Endothelial cell of umbilical vein (primary cell): Measurements from ENCODE around the gene NEDD9. TPM values are rescaled to one million over a fixed set of nuclear protein-coding genes. Genes with fewer than 3 reads are reported as not detected.

Experiments used
- BruUV-seq: library from RNA; stranded (reverse); fragments of 400-500 nt; replicated peaks from 2 replicates; lab custom pipeline; 2021; lab: Mats Ljungman, UMichigan
- CTCF ChIA-PET: fragments of 300-600, 350-600 bp; sonication (Branson Sonifier 250); formaldehyde crosslinking; loops from one replicate; lab custom pipeline; 2021; ENCODE audit warnings: antibody characterized with exemption, inconsistent platforms; lab: Charles Lee
- POLR2A ChIA-PET: fragments of 300-600, 350-600 bp; sonication (Branson Sonifier 250); formaldehyde crosslinking; loops from one replicate; lab custom pipeline; 2021; ENCODE audit warnings: antibody characterized with exemption, inconsistent platforms; lab: Charles Lee
- DNase-seq: peaks from one replicate; pipeline ENCODE4 v3.0.0-alpha.2; 2011; ENCODE audit warnings: low read depth, low spot score
- FAIRE-seq: peaks from 2 replicates; lab custom pipeline; 2011; peaks lifted over from hg19 to GRCh38; lab: Jason Lieb, UNC
- H2AFZ ChIP-seq: 2 replicates; pipeline ENCODE4 v1.6.0; 2012; ENCODE audit warnings: low read depth, low read length, control low read depth, inconsistent platforms
- H3K27ac ChIP-seq: 2 replicates; pipeline ENCODE4 v1.5.1; 2011; ENCODE audit warnings: low read depth, mild to moderate bottlenecking, control low read depth, low read length, moderate library complexity; ENCODE audit not compliant: insufficient read depth
- H3K27me3 ChIP-seq, 2 experiments: 2 replicates each; pipeline versions ENCODE4 v1.6.0 to v1.6.1; 2011; ENCODE audit warnings: low read length in 2 of 2, mixed read lengths in 1 of 2; ENCODE audit not compliant: control insufficient read depth in 2 of 2, insufficient read depth in 2 of 2
- H3K36me3 ChIP-seq, 2 experiments: 2 replicates in 1 of 2; 3 replicates in 1 of 2; pipeline ENCODE4 v1.5.1; 2011; ENCODE audit warnings: low read length in 2 of 2, mild to moderate bottlenecking in 1 of 2, moderate library complexity in 1 of 2; ENCODE audit not compliant: control insufficient read depth in 2 of 2, insufficient read depth in 2 of 2; ENCODE audit errors: extremely low read depth in 1 of 2
- H3K4me1 ChIP-seq: 3 replicates; pipeline ENCODE4 v1.5.1; 2011; ENCODE audit warnings: mild to moderate bottlenecking, low read length; ENCODE audit not compliant: control insufficient read depth, insufficient read depth; ENCODE audit errors: extremely low read depth
- H3K4me2 ChIP-seq: 2 replicates; pipeline ENCODE4 v1.6.1; 2011; ENCODE audit warnings: low read length, control low read depth, mixed read lengths; ENCODE audit not compliant: insufficient read depth
- H3K4me3 ChIP-seq, 3 experiments: fragments of 200-600 bp in 1 of 3; sonication (generic), shearing (Covaris generic) in 1 of 3; replicated peaks in 1 of 3; 2 replicates each; pipeline ENCODE4 v1.5.1; 2011 to 2016; ENCODE audit warnings: control low read depth in 3 of 3, low read length in 3 of 3, mild to moderate bottlenecking in 2 of 3, inconsistent platforms in 1 of 3, low read depth in 1 of 3, moderate library complexity in 1 of 3; ENCODE audit not compliant: insufficient read depth in 1 of 3
- H3K79me2 ChIP-seq: 2 replicates; pipeline ENCODE4 v1.6.0; 2012; ENCODE audit warnings: low read length, inconsistent platforms; ENCODE audit not compliant: control insufficient read depth, insufficient read depth
- H3K9ac ChIP-seq: replicated peaks from 2 replicates; pipeline ENCODE3; 2011; ENCODE audit warnings: low read length, control low read depth; ENCODE audit not compliant: insufficient read depth; ENCODE audit errors: extremely low read depth
- H3K9me1 ChIP-seq: replicated peaks from 3 replicates; pipeline ENCODE4 v1.6.0; 2011; ENCODE audit warnings: mild to moderate bottlenecking, low read length; ENCODE audit not compliant: control insufficient read depth, insufficient read depth; ENCODE audit errors: extremely low read depth
- H3K9me3 ChIP-seq: replicated peaks from 2 replicates; pipeline ENCODE4 v1.5.1; 2012; ENCODE audit warnings: low read length, inconsistent platforms; ENCODE audit not compliant: control insufficient read depth, insufficient read depth
- H4K20me1 ChIP-seq: replicated peaks from 2 replicates; pipeline ENCODE3; 2011; ENCODE audit warnings: mild to moderate bottlenecking, low read length; ENCODE audit not compliant: control insufficient read depth, insufficient read depth; ENCODE audit errors: extremely low read depth
- FOS ChIP-seq: IDR thresholded peaks from 2 replicates; pipeline ENCODE4 v1.6.1; 2011; ENCODE audit warnings: mild to moderate bottlenecking, low read length, moderate library complexity, borderline replicate concordance; ENCODE audit not compliant: insufficient read depth
- GATA2 ChIP-seq: IDR thresholded peaks from 2 replicates; pipeline ENCODE4 v1.7.0; 2011; ENCODE audit warnings: low read depth, mild to moderate bottlenecking, moderate library complexity, mixed read lengths, low read length; ENCODE audit not compliant: insufficient read length, insufficient read depth
- JUN ChIP-seq: IDR thresholded peaks from 2 replicates; pipeline ENCODE4 v1.6.1; 2011; ENCODE audit warnings: borderline replicate concordance, low read depth; ENCODE audit not compliant: insufficient read length, insufficient read depth
- MYC ChIP-seq: IDR thresholded peaks from one replicate; pipeline ENCODE4 v1.6.1; 2011; ENCODE audit warnings: mild to moderate bottlenecking, low read depth, low read length
- POLR2A ChIP-seq: IDR thresholded peaks from 2 replicates; pipeline ENCODE4 v1.6.1; 2012; ENCODE audit warnings: low read depth, mild to moderate bottlenecking, control low read depth, low read length
- POLR2AphosphoS5 ChIP-seq: IDR thresholded peaks from 2 replicates; pipeline ENCODE4 v1.6.1; 2012; ENCODE audit warnings: low read depth, mild to moderate bottlenecking, control low read depth, low read length, moderate library complexity; ENCODE audit not compliant: insufficient read depth
- dilution Hi-C: fragments of 300-500 bp; cut with MboI; formaldehyde crosslinking; loops from one replicate; pipeline ENCODE4 v1.15.0; 2019; ENCODE audit warnings: low sequenced_read_pairs; ENCODE audit not compliant: extremely low pct_ligation_motif_present
- intact Hi-C: fragments of 100-400 bp; cut with micrococcal nuclease; formaldehyde crosslinking; loops from one replicate; pipeline ENCODE4 v1.10.0; 2022
- polyA plus RNA-seq, 4 experiments: library from polyadenylated mRNA; depleted of rRNA in 3 of 4; stranded (reverse) in 3 of 4; unstranded in 1 of 4; fragments of >200 nt; gene quantifications; 2 replicates each; pipeline versions ENCODE4 v1.2.1 to v1.2.3, GENCODE V29; 2011 to 2012; ENCODE audit warnings: missing spikeins in 1 of 4
- total RNA-seq: library from RNA; stranded (reverse); gene quantifications from 2 replicates; pipeline ENCODE4 v1.2.3, GENCODE V29; 2021

The NEDD9 gene
- total and polyA plus RNA-seq, 2 donors (not counting 3 experiments of a cell fraction or from before 2014, with no cell fraction given): 55.2 to 61.0 TPM

GRCh38 chr6:11214084-11214833 is 18.2 kb downstream of the NEDD9 start:
- H3K79me2 ChIP-seq: peaks cover 64% of the 10 kb centered on the region
- TF ChIP-seq POLR2AphosphoS5 (no peak), FOS (no peak), GATA2 (no peak), MYC (no peak), POLR2A (no peak), JUN (no peak)
- FAIRE-seq: no peak

More at GRCh38 chr6:11214084-11214833, 18.2 kb downstream of the NEDD9 start:
- no peaks in the 10 kb centered on the region for H3K9me1 ChIP-seq
- H3K27me3 ChIP-seq: no peaks in the 10 kb centered on the region
- H3K36me3 ChIP-seq: peaks cover 0 to 8% of the 10 kb centered on the region in 2 experiments
- H2AFZ ChIP-seq: no peak overlapping the region
- no peaks in the 10 kb centered on the region for H3K9me3 ChIP-seq
- ChIA-PET CTCF (interaction anchor here (1.9 to 3.7 kb wide), 3 partner anchors 9 to 282 kb away, joined by 4 to 18 read pairs (median 12); no protein-coding TSS in a partner anchor), POLR2A (interaction anchor here (0.7 to 2.4 kb wide), 2 partner anchors 15 to 18 kb away, joined by 3 to 19 read pairs; partner anchors contain the start of gene NEDD9)
- no peaks in the 10 kb centered on the region for H4K20me1 ChIP-seq
- H3K4me2 ChIP-seq: peak overlapping the region; percentile 24
- peak overlapping the region; percentile 77 for H3K27ac ChIP-seq
- no peak for DNase-seq
- intact Hi-C loops: loop anchor here (5.0 to 10.0 kb wide), 3 partner anchors 801 to 1371 kb away; partner anchors contain the start of genes EDN1 and HIVEP1
- dilution Hi-C loops: no loop called here
- TSS peak; percentile 30 for BruUV-seq
- H3K4me3 ChIP-seq: no peak overlapping the region
- H3K4me1 ChIP-seq: peaks cover 100% of the 10 kb centered on the region
- H3K9ac ChIP-seq: peak overlapping the region; percentile 68
